Measurements from ENCODE around the gene PRDM16. TPM values are rescaled to one million over a fixed set of nuclear protein-coding genes. Genes with fewer than 3 reads are reported as not detected.

Gene PRDM16
- polyA plus RNA-seq, 2 of the 4 experiments (the other 2 are of a cell fraction) = 0.03 to 0.35 TPM

DNA sequence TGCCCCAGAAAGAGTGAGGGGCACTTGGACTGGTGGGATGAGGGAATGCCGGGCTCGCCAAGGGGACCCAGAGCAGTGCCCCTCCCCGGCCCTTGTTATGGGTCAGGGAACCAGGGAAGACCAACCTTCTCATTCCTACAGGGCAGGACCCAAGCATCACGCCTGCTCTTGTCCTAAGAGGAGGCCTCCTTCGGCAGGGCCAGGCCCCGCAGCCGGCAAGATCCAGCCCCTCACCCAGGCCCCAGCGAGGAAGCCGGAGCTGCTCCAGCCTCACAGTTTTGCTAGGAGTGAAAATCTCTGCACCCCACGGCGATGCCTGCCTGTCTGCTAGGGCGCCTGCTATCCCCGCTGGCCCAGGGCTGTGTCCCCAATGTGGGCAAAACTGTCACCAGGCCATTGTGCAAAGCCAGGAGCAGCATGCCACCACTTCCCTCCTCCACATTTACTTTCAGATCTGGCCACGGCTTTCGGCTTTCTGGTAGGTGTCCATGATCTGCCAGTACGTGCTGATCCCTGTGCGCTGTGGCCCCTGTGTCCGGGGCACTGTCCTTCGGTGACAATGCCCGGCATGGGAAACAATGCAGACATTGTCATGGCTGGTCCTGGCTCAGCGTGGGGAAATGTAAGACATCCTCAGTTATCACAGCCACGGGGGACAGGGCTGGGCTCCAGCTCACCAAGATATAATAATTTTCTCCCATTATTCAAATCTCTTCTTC, 38.2 kb upstream of the PRDM16 start:
- H3K27ac ChIP-seq = no peak overlapping the region
- CTCF ChIA-PET = no interaction called here
- TF ChIP-seq PBX3 (IDR thresholded peaks at IDR 0.05) (no peak), MYC (IDR thresholded peaks at IDR 0.05; ENCODE audit: borderline replicate concordance, low read length) (no peak), CBX2 (IDR thresholded peaks at IDR 0.05; ENCODE audit: borderline replicate concordance, low read depth) (no peak), ZC3H11A (IDR thresholded peaks at IDR 0.05) (no peak), ESRRA (IDR thresholded peaks at IDR 0.05; ENCODE audit: borderline replicate concordance, low read length) (no peak), NPAS2 (CRISPR knock-in tag; IDR thresholded peaks at IDR 0.05; ENCODE audit: borderline replicate concordance) (no peak), CHD2 (IDR thresholded peaks at IDR 0.05; ENCODE audit: low read length, partially characterized antibody) (no peak), GATA3 (IDR thresholded peaks at IDR 0.05; ENCODE audit: borderline replicate concordance) (no peak)
- TF ChIP-seq, protein P1, sequence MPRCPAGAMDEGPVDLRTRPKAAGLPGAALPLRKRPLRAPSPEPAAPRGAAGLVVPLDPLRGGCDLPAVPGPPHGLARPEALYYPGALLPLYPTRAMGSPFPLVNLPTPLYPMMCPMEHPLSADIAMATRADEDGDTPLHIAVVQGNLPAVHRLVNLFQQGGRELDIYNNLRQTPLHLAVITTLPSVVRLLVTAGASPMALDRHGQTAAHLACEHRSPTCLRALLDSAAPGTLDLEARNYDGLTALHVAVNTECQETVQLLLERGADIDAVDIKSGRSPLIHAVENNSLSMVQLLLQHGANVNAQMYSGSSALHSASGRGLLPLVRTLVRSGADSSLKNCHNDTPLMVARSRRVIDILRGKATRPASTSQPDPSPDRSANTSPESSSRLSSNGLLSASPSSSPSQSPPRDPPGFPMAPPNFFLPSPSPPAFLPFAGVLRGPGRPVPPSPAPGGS (IDR thresholded peaks at IDR 0.05) = no peak
- TF ChIP-seq, protein P2, sequence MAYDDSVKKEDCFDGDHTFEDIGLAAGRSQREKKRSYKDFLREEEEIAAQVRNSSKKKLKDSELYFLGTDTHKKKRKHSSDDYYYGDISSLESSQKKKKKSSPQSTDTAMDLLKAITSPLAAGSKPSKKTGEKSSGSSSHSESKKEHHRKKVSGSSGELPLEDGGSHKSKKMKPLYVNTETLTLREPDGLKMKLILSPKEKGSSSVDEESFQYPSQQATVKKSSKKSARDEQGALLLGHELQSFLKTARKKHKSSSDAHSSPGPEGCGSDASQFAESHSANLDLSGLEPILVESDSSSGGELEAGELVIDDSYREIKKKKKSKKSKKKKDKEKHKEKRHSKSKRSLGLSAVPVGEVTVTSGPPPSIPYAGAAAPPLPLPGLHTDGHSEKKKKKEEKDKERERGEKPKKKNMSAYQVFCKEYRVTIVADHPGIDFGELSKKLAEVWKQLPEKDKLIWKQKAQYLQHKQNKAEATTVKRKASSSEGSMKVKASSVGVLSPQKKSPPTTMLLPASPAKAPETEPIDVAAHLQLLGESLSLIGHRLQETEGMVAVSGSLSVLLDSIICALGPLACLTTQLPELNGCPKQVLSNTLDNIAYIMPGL (CRISPR knock-in tag; IDR thresholded peaks at IDR 0.05; ENCODE audit: borderline replicate concordance) = no peak
- TF ChIP-seq, protein P3, sequence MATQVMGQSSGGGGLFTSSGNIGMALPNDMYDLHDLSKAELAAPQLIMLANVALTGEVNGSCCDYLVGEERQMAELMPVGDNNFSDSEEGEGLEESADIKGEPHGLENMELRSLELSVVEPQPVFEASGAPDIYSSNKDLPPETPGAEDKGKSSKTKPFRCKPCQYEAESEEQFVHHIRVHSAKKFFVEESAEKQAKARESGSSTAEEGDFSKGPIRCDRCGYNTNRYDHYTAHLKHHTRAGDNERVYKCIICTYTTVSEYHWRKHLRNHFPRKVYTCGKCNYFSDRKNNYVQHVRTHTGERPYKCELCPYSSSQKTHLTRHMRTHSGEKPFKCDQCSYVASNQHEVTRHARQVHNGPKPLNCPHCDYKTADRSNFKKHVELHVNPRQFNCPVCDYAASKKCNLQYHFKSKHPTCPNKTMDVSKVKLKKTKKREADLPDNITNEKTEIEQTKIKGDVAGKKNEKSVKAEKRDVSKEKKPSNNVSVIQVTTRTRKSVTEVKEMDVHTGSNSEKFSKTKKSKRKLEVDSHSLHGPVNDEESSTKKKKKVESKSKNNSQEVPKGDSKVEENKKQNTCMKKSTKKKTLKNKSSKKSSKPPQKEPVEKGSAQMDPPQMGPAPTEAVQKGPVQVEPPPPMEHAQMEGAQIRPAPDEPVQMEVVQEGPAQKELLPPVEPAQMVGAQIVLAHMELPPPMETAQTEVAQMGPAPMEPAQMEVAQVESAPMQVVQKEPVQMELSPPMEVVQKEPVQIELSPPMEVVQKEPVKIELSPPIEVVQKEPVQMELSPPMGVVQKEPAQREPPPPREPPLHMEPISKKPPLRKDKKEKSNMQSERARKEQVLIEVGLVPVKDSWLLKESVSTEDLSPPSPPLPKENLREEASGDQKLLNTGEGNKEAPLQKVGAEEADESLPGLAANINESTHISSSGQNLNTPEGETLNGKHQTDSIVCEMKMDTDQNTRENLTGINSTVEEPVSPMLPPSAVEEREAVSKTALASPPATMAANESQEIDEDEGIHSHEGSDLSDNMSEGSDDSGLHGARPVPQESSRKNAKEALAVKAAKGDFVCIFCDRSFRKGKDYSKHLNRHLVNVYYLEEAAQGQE (IDR thresholded peaks at IDR 0.05) = no peak
- FAIRE-seq (no peak), ATAC-seq (peak in 1 of 2 experiments; percentile 30; a peak in 1 of 6 replicates), DNase-seq (ENCODE audit: low read depth in 1 of 2, low spot score in 1 of 2) (no peak)
- no peaks in the 10 kb centered on the region for H3K4me1 ChIP-seq
- no peak overlapping the region for H3K4me2 ChIP-seq
- POLR2A ChIA-PET = no interaction called here
- H3K4me3 ChIP-seq = no peak overlapping the region
- no peaks in the 10 kb centered on the region for H3K9me3 ChIP-seq
- 65% methylated on average over 11 of the region's 22 CpGs for WGBS (ENCODE audit: missing lambda C conversion rate)

- ChIA-PET POLR2A (no interaction called here), CTCF (no interaction called here)
- DNase-seq (ENCODE audit: low read depth in 1 of 2, low spot score in 1 of 2) (no peak), ATAC-seq (no peak), FAIRE-seq (no peak)
- Histone ChIP-seq H3K4me1 (no peaks in the 10 kb centered on the region), H3K9me3 (no peaks in the 10 kb centered on the region), H3K4me3 (no peak overlapping the region), H3K4me2 (no peak overlapping the region), H3K27ac (no peak overlapping the region)
- WGBS (ENCODE audit: missing lambda C conversion rate) = 36% methylated on average over 10 of the region's 35 CpGs
- TF ChIP-seq HDAC2 (IDR thresholded peaks at IDR 0.05) (no peak), HEYL (CRISPR knock-in tag; IDR thresholded peaks at IDR 0.05) (no peak), PBX3 (IDR thresholded peaks at IDR 0.05) (no peak), GATA3 (IDR thresholded peaks at IDR 0.05; ENCODE audit: borderline replicate concordance) (no peak), CBX2 (IDR thresholded peaks at IDR 0.05; ENCODE audit: borderline replicate concordance, low read depth) (no peak), RFX5 (IDR thresholded peaks at IDR 0.05) (no peak), NFE2L2 (conservative IDR thresholded peaks at IDR 0.05; ENCODE audit: low read length) (no peak), MAFK (IDR thresholded peaks at IDR 0.05; ENCODE audit: partially characterized antibody) (no peak), ZNF302 (CRISPR knock-in tag; IDR thresholded peaks at IDR 0.05) (no peak), RNF2 (IDR thresholded peaks at IDR 0.05; ENCODE audit: borderline replicate concordance, low read depth) (no peak), ESRRA (IDR thresholded peaks at IDR 0.05; ENCODE audit: borderline replicate concordance, low read length) (no peak), CHD2 (IDR thresholded peaks at IDR 0.05; ENCODE audit: low read length, partially characterized antibody) (no peak), TP53 (CRISPR knock-in tag; IDR thresholded peaks at IDR 0.05) (no peak)
- TF ChIP-seq, protein P4, sequence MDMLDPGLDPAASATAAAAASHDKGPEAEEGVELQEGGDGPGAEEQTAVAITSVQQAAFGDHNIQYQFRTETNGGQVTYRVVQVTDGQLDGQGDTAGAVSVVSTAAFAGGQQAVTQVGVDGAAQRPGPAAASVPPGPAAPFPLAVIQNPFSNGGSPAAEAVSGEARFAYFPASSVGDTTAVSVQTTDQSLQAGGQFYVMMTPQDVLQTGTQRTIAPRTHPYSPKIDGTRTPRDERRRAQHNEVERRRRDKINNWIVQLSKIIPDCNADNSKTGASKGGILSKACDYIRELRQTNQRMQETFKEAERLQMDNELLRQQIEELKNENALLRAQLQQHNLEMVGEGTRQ (IDR thresholded peaks at IDR 0.05) = no peak
Observed at GRCh38 chr1:3031401-3032221, 37.4 kb upstream of the PRDM16 start.

All from A549 (cell line).